Ishikawa (cell line): ENCODE data around the gene NPLOC4.

ENCODE experiments used
- CEBPB ChIP-seq: IDR thresholded peaks from 2 replicates; pipeline ENCODE4 v1.6.1; 2012
- CREB1 ChIP-seq: IDR thresholded peaks from 2 replicates; pipeline ENCODE4 v1.6.1; 2012; ENCODE audit warnings: low read depth
- EGR1 ChIP-seq: IDR thresholded peaks from 2 replicates; pipeline ENCODE4 v1.6.1; 2012
- EP300 ChIP-seq: IDR thresholded peaks from 2 replicates; pipeline ENCODE4 v1.6.1; 2012; ENCODE audit warnings: borderline replicate concordance
- FOXM1 ChIP-seq: IDR thresholded peaks from 2 replicates; pipeline ENCODE4 v1.6.1; 2012; ENCODE audit warnings: low read depth, borderline replicate concordance
- MAX ChIP-seq: IDR thresholded peaks from 2 replicates; pipeline ENCODE4 v1.6.1; 2012
- NFIC ChIP-seq: IDR thresholded peaks from 2 replicates; pipeline ENCODE4 v1.6.1; 2012
- RAD21 ChIP-seq: IDR thresholded peaks from 2 replicates; pipeline ENCODE4 v1.6.1; 2012; ENCODE audit warnings: low read depth
- TAF1 ChIP-seq: IDR thresholded peaks from 2 replicates; pipeline ENCODE4 v1.6.1; 2012; ENCODE audit warnings: low read depth, mild to moderate bottlenecking
- TEAD4 ChIP-seq: IDR thresholded peaks from 2 replicates; pipeline ENCODE4 v1.6.1; 2012
- YY1 ChIP-seq: IDR thresholded peaks from 2 replicates; pipeline ENCODE4 v1.6.1; 2012; ENCODE audit warnings: low read depth
- ZBTB7A ChIP-seq: IDR thresholded peaks from 2 replicates; pipeline ENCODE4 v1.6.1; 2012; ENCODE audit warnings: low read depth
- TF ChIP-seq, protein P1 (sequence below): IDR thresholded peaks from 2 replicates; pipeline ENCODE4 v1.6.1; 2012; ENCODE audit warnings: low read depth, mild to moderate bottlenecking
- TF ChIP-seq, protein P2 (sequence below): IDR thresholded peaks from 2 replicates; pipeline ENCODE4 v1.6.1; 2012

DNA sequence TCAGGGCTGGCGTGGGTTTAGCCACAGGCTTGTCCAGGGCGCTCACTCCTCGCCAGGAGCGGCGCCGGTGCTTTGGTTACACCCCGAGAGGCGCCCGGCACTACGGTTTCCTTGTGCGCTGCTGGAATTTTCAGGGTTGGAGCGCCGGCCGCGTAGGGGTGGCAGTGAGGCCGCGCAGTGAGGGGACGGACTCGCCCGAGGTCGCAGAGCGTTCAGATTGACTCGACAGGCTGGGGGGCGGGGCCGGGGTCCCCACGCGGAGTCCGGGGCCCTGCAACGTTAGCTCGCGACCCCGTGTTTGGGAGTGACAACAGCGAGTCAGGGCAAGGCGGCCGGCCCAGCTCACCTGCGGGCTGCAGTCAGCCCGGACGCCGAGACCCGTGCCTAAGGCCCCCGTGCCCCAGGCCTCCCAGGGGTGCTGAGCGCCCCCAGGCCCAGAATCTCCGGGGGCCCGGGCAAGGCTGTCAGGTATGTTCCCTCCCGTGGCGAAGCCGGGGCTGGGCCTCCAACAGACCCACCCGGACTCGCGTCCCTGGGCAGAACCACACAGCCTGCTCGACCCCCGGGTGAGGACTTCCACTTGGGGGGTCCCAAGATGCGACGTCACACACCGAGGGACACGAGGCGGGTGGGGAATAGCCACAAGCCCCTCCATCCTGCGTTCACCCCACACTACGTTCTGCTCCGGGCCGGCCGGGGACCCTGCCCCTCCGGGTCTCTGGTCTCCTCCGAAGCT, 123.0 kb downstream of the NPLOC4 start:
- TF ChIP-seq, protein P1, sequence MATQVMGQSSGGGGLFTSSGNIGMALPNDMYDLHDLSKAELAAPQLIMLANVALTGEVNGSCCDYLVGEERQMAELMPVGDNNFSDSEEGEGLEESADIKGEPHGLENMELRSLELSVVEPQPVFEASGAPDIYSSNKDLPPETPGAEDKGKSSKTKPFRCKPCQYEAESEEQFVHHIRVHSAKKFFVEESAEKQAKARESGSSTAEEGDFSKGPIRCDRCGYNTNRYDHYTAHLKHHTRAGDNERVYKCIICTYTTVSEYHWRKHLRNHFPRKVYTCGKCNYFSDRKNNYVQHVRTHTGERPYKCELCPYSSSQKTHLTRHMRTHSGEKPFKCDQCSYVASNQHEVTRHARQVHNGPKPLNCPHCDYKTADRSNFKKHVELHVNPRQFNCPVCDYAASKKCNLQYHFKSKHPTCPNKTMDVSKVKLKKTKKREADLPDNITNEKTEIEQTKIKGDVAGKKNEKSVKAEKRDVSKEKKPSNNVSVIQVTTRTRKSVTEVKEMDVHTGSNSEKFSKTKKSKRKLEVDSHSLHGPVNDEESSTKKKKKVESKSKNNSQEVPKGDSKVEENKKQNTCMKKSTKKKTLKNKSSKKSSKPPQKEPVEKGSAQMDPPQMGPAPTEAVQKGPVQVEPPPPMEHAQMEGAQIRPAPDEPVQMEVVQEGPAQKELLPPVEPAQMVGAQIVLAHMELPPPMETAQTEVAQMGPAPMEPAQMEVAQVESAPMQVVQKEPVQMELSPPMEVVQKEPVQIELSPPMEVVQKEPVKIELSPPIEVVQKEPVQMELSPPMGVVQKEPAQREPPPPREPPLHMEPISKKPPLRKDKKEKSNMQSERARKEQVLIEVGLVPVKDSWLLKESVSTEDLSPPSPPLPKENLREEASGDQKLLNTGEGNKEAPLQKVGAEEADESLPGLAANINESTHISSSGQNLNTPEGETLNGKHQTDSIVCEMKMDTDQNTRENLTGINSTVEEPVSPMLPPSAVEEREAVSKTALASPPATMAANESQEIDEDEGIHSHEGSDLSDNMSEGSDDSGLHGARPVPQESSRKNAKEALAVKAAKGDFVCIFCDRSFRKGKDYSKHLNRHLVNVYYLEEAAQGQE: no peak
- TF ChIP-seq FOXM1 (no peak), CEBPB (no peak), YY1 (no peak), TAF1 (no peak), CREB1 (no peak), MAX (no peak; the same call in 1 of the 2 replicates), EGR1 (no peak), RAD21 (no peak), EP300 (no peak), TEAD4 (peak; percentile 19; the same call in 1 of the 2 replicates), NFIC (no peak), ZBTB7A (peak; percentile 35; the same call in 1 of the 2 replicates)
- TF ChIP-seq, protein P2, sequence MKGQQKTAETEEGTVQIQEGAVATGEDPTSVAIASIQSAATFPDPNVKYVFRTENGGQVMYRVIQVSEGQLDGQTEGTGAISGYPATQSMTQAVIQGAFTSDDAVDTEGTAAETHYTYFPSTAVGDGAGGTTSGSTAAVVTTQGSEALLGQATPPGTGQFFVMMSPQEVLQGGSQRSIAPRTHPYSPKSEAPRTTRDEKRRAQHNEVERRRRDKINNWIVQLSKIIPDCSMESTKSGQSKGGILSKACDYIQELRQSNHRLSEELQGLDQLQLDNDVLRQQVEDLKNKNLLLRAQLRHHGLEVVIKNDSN: no peak
